NCI-H1105 (cell line): ENCODE data around the gene QKI.
"Not testable (repeated sequence)": the region's sequence is repeated elsewhere in the genome, so short reads cannot be mapped to it uniquely, and the experiment has no call there.

ENCODE experiments used
- DNase-seq: peaks from one replicate; lab custom pipeline; 2025; lab: John Stamatoyannopoulos, UW

QKI gene

GRCh38 chr6:163414117-163414945, at the start of gene QKI:
Gene QKI, plus strand, starts transcription at chr6:163414718. Its CDS starts 476 bp downstream, at chr6:163415194.
- peak; percentile 72 for DNase-seq

GRCh38 chr6:163366288-163366687, 48.2 kb upstream of the QKI start:
- no peak for DNase-seq

- DNase-seq = no peak
Measured at GRCh38 chr6:163367497-163368183, 46.9 kb upstream of the QKI start.

GRCh38 chr6:163369141-163369540, 45.4 kb upstream of the QKI start:
- no peak for DNase-seq

- DNase-seq = no peak
Measured at GRCh38 chr6:163369628-163370365, 44.7 kb upstream of the QKI start.

- no peak for DNase-seq
Measured at GRCh38 chr6:163370464-163371117, 43.9 kb upstream of the QKI start.

DNA sequence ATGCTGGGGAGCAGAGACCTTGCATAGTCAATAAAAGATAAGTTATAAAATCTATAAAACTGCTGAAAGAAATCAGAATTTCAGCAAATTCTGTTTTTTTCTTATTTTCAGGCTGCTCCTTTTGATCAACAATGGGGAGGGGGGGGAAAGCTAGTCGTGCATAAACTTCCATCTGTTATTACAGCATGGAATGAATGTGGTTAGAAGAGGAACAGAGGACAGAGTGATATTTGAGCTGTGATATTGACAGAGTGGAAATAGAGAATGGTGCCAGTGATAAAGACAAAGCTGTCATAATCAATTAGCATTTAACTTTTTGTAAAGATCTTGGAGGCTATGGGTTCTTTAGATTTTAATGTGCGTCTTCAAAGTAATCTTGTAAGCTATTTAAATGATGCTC, 43.4 kb upstream of the QKI start:
- DNase-seq = no peak

DNA sequence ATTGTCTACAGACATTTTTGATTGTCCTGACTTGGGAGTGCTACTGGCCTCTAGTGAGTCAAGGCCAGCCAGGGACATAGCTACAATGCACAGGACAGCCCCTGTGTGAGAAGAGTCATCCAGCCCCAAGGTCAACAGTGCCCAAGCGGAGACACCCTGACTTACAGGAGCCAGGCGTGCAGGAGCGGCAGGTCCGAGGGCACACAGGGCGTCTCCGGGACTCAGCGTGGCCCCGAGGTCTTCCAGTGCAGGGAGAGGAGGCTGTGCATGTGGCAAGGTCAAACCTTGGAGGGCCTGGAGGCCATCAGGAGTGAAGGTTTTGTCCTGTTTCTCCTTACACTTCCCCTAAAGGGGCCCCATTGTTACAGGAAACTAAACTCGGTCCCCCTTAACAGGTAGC, 41.3 kb upstream of the QKI start:
- DNase-seq = no peak

- no peak for DNase-seq
Measured at GRCh38 chr6:163375361-163375760, 39.2 kb upstream of the QKI start.

- DNase-seq = no peak
Measured at GRCh38 chr6:163376187-163376586, 38.3 kb upstream of the QKI start.

GRCh38 chr6:163377561-163377960, 37.0 kb upstream of the QKI start:
- DNase-seq = no peak

GRCh38 chr6:163380216-163380615, 34.3 kb upstream of the QKI start:
- DNase-seq = no peak

DNA sequence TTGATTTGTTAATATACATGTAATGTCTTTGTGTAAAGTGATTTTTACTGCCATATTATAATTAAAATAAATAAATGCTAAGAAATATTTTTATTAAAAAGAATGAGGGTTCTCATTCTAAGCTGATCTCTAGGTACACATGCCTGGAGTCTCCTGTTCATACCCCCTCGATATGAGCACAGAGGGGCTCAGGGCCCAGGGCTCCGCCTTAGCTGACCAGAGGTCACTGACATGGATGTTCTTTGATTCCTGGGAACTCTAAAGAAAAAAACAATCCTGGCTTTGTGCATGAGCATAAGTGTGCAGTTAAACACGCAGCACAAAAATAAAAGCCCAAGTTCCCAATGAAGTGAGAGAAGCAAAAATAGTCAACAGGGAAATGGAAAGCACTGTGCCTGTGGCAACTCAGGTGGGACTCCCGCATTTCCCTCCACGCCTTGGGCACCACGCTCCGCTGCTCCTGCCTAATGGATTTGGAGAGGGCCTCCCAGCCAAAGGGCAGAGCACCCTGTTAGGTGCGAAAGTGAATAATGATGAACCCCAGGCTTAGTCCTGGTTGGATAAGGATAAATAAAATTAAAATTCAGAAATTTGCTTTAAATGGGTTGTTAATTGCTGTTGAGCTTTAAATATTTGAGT, 33.3 kb upstream of the QKI start:
- no peak for DNase-seq

DNA sequence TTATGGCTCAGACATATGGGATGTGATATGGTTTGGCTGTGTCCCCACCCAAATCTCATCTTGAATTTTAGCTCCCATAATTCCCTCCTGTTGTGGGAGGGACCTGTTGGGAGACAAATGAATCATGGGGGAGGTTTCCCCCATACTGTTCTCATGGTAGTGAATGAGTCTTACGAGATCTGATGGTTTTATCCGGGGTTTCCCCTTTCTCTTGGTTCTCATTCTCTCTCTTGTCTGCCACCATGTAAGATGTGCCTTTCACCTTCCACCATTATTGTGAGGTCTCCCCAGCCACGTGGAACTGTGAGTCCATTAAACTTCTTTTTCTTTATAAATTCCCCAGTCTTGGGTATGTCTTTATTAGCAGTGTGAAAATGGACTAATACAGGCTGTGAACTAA, 31.1 kb upstream of the QKI start:
- not testable (repeated sequence) for DNase-seq

DNA sequence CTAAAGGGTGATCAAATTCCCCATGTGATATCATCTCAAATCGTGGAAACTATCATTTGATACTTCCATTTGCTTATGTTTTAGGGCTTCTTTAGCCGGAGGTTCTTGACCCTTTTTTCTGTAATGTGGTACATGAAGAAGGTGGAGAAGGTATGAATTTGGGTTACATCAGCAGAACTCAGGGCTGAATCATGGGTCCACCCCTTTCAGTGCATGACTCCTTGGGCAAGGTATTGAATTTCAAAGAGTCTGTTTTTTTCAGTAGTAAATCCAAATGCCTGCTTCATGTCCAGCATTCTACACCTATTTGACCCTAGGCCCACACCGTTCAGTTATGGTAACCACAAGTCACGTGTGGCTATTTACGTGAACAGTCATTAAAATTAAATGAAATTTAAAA, 30.6 kb upstream of the QKI start:
- DNase-seq = no peak

DNA sequence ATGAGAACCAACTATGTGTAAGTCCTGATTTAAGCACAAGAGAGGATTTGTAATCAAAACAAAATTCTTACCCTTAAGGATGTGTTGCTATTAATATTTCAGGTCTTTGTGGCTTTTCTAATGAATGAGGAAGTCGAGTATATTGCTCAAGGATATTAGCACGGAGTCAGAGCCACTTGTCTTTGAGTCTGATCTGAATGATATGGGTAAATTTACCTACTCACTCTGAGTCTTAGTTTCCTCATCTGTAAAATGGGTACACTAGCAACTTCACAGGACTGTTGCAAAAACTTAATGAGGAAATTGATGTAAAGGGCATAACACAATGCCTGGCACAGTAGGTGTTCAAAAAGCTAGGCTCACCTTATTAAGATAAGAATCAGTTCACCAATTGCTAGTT, 30.0 kb upstream of the QKI start:
- DNase-seq = no peak

- DNase-seq = not testable (repeated sequence)
Measured at GRCh38 chr6:163385503-163385902, 29.0 kb upstream of the QKI start.

DNA sequence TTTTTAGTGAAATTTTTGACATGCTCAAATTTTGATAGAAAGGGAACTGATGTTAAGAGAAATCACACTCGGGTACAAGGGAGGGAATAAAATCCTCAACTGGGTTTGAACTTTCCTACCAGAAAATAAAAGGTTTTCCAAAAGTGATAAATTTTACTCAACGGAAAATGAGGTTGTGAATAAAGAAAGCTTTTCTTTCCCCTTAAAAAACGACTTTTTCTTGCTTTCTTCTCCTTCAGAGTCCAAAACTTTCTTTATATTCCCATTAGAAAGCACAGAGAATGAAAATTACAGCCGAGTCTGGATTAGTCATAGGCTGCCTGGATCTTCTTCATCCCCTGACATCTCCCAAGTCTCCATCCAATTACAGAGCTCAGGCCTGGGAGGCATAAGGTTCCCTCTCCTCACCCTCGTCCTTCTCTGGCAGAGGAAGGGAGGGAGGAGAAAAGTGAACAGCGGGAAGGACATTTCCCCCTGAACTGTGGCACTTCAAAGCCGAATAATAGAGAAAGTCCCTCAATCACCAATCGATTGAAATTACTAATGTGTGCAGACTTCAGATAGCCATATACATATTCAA, 28.1 kb upstream of the QKI start:
- no peak for DNase-seq

DNA sequence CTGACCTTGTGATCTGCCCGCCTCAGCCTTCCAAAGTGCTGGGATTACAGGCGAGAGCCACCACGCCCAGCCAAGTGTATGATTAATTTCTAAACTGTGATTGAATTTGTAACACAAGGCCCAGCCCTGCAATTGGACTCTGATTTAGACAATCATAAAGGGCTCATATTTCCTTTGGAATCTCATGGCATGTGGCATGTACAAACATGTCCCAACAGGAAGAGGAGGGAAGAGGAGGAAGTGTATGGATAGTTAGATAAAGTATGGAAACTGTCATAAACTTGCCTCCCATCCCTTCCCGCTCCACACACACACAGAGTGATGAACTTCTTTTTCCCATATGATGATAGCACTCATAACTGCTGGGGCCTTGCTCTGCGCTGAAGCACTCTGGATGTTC, 27.2 kb upstream of the QKI start:
- DNase-seq = no peak

GRCh38 chr6:163389354-163389753, 25.2 kb upstream of the QKI start:
- no peak for DNase-seq

- DNase-seq = no peak
Measured at GRCh38 chr6:163390770-163391169, 23.7 kb upstream of the QKI start.
